Stomach (tissue), 4 donors: ENCODE measurements around the gene KLHDC1.

ENCODE experiments used
- CTCF ChIP-seq, 7 experiments: fragments of 450-650 bp in 4 of 7; fragments of 200-600 bp in 3 of 7; sonication (generic) in 3 of 7; IDR thresholded peaks; one replicate each; pipeline ENCODE4 v1.5.1; 2016 to 2019; ENCODE audit warnings: antibody characterized with exemption in 7 of 7, control low read depth in 2 of 7, mild to moderate bottlenecking in 1 of 7
- EP300 ChIP-seq: sonication (generic); formaldehyde crosslinking; IDR thresholded peaks from one replicate; pipeline ENCODE4 v1.6.1; 2017; ENCODE audit warnings: antibody characterized with exemption
- POLR2AphosphoS5 ChIP-seq, 3 donors: sonication (generic); formaldehyde crosslinking; IDR thresholded peaks; one replicate each; pipeline ENCODE4 v1.6.1; 2016; ENCODE audit warnings: antibody characterized with exemption in 3 of 3

- TF ChIP-seq CTCF (IDR thresholded peaks at IDR 0.05), result no peak
- no peak for TF ChIP-seq POLR2AphosphoS5 (IDR thresholded peaks at IDR 0.05)
- TF ChIP-seq EP300, result no peak
These were observed 76.8 kb downstream of the KLHDC1 start for GRCh38 chr14:49769581-49770211.
